B cell (primary cell): ENCODE measurements around the gene BANF2. TPM values are rescaled to one million over a fixed set of nuclear protein-coding genes. Genes with fewer than 3 reads are reported as not detected.

Source experiments
- ATAC-seq: fragments of 200-7000 bp; cut with Tn5 transposase; one replicate; pipeline ENCODE4 v1.10.0; 2021; ENCODE audit warnings: low read depth, mild to moderate bottlenecking, moderate number of reproducible peaks, moderate library complexity
- CTCF ChIA-PET: fragments of 350-600 bp; sonication (Branson Sonifier 250); formaldehyde crosslinking; loops from one replicate; lab custom pipeline; 2021; ENCODE audit warnings: antibody characterized with exemption, inconsistent platforms; lab: Charles Lee
- POLR2A ChIA-PET: fragments of 350-600 bp; sonication (Branson Sonifier 250); formaldehyde crosslinking; loops from one replicate; lab custom pipeline; 2021; ENCODE audit warnings: antibody characterized with exemption; lab: Charles Lee
- DNase-seq: peaks from one replicate; pipeline ENCODE4 v3.0.0; 2013
- H2AFZ ChIP-seq: 2 replicates; pipeline ENCODE4 v1.6.1; 2012; ENCODE audit warnings: mild to moderate bottlenecking, low read depth, low read length; ENCODE audit not compliant: insufficient read depth, poor library complexity, severe bottlenecking
- H3K27ac ChIP-seq, 2 donors: 1 replicate in 1 of 2; 2 replicates in 1 of 2; pipeline ENCODE4 v1.5.1; 2012 to 2013; ENCODE audit warnings: low read length in 2 of 2, mild to moderate bottlenecking in 2 of 2, moderate library complexity in 1 of 2
- H3K27me3 ChIP-seq, 4 experiments: fragments of 200-600 bp in 1 of 4; sonication (generic) in 1 of 4; replicated peaks in 1 of 4; 1 replicate in 2 of 4; 2 replicates in 2 of 4; pipeline versions ENCODE4 v1.6.1 to v1.7.0; 2013 to 2016; ENCODE audit warnings: low read length in 3 of 4, mild to moderate bottlenecking in 2 of 4, mixed read lengths in 1 of 4, moderate library complexity in 1 of 4; ENCODE audit not compliant: insufficient read depth in 4 of 4, control insufficient read depth in 3 of 4; ENCODE audit errors: control extremely low read depth in 1 of 4
- H3K36me3 ChIP-seq, 2 experiments: replicated peaks in 1 of 2; 1 replicate in 1 of 2; 2 replicates in 1 of 2; pipeline versions ENCODE4 v1.6.1 to v1.7.1; 2013; ENCODE audit warnings: low read length in 1 of 2; ENCODE audit not compliant: insufficient read depth in 2 of 2, control insufficient read depth in 1 of 2; ENCODE audit errors: control extremely low read depth in 1 of 2, extremely low read depth in 1 of 2
- H3K4me1 ChIP-seq, 2 donors: fragments of 200-600 bp in 1 of 2; sonication (generic) in 1 of 2; 1 replicate in 1 of 2; 2 replicates in 1 of 2; pipeline versions ENCODE4 v1.5.1 to v1.6.1; 2013 to 2017; ENCODE audit warnings: low read length in 2 of 2; ENCODE audit not compliant: control insufficient read depth in 2 of 2, insufficient read depth in 2 of 2
- H3K4me2 ChIP-seq: replicated peaks from 2 replicates; pipeline ENCODE3; 2012; ENCODE audit warnings: mild to moderate bottlenecking, low read depth, low read length; ENCODE audit not compliant: poor library complexity, severe bottlenecking
- H3K4me3 ChIP-seq, 5 experiments: fragments of 200-600 bp in 1 of 5; sonication (generic) in 1 of 5; 1 replicate in 3 of 5; 2 replicates in 2 of 5; pipeline versions ENCODE4 v1.5.1 to v1.7.0; 2011 to 2016; ENCODE audit warnings: low read length in 4 of 5, mild to moderate bottlenecking in 4 of 5, low read depth in 2 of 5, control low read depth in 1 of 5, moderate library complexity in 1 of 5; ENCODE audit not compliant: insufficient read depth in 1 of 5; ENCODE audit errors: control extremely low read depth in 1 of 5, extremely low read depth in 1 of 5
- H3K79me2 ChIP-seq: fragments of 200-600 bp; sonication (generic); one replicate; pipeline ENCODE4 v1.6.0; 2016; ENCODE audit warnings: low read length; ENCODE audit not compliant: control insufficient read depth, insufficient read depth
- H3K9ac ChIP-seq: fragments of 200-600 bp; sonication (generic); 2 replicates; pipeline ENCODE4 v1.6.1; 2017; ENCODE audit warnings: mild to moderate bottlenecking, low read length, moderate library complexity
- H3K9me3 ChIP-seq, 3 donors: one replicate each; pipeline versions ENCODE4 v1.6.1 to v1.7.1; 2013; ENCODE audit warnings: low read length in 2 of 3; ENCODE audit not compliant: control insufficient read depth in 2 of 3, insufficient read depth in 1 of 3; ENCODE audit errors: control extremely low read depth in 1 of 3
- H4K20me1 ChIP-seq: 2 replicates; pipeline ENCODE4 v1.6.0; 2012; ENCODE audit warnings: mild to moderate bottlenecking, low read length; ENCODE audit not compliant: insufficient read depth, control insufficient read depth, poor library complexity, severe bottlenecking
- H3K27ac Mint-ChIP-seq: one replicate; pipeline ENCODE4 v1.8.0; 2021; ENCODE audit warnings: mixed read lengths
- H3K27me3 Mint-ChIP-seq: one replicate; pipeline ENCODE4 v1.8.0; 2021; ENCODE audit warnings: mixed read lengths
- H3K4me1 Mint-ChIP-seq: one replicate; pipeline ENCODE4 v1.8.0; 2021; ENCODE audit warnings: mixed read lengths
- H3K4me3 Mint-ChIP-seq: one replicate; pipeline ENCODE4 v1.8.0; 2021; ENCODE audit warnings: mixed read lengths
- H3K9me3 Mint-ChIP-seq: one replicate; pipeline ENCODE4 v1.8.0; 2022; ENCODE audit warnings: mixed read lengths; ENCODE audit not compliant: insufficient read depth
- CTCF ChIP-seq: fragments of 200-600 bp; IDR thresholded peaks from one replicate; pipeline ENCODE4 v1.8.0; 2022; ENCODE audit warnings: antibody characterized with exemption, mild to moderate bottlenecking
- EZH2 ChIP-seq: IDR thresholded peaks from 2 replicates; pipeline ENCODE4 v1.6.1; 2012; ENCODE audit warnings: borderline replicate concordance, low read depth, mild to moderate bottlenecking, moderate library complexity, low read length; ENCODE audit not compliant: insufficient read depth, poor library complexity, severe bottlenecking
- WGBS: methylation state at CpG from one replicate; pipeline ENCODE4 v1.1.5; 2013; ENCODE audit warnings: missing lambda C conversion rate; ENCODE audit not compliant: insufficient coverage; 5-methylcytosine and 5-hydroxymethylcytosine counted together
- intact Hi-C: fragments of 100-400 bp; cut with micrococcal nuclease; formaldehyde crosslinking; loops from one replicate; pipeline ENCODE4 v1.10.0; 2022
- polyA plus RNA-seq: library from polyadenylated mRNA; depleted of rRNA; stranded (reverse); fragments of >200 nt; gene quantifications from 2 replicates; pipeline ENCODE4 v1.2.3, GENCODE V29; 2012
- total RNA-seq, 2 donors: library from RNA; stranded (reverse); fragments of 120-200 nt in 1 of 2; gene quantifications; 1 replicate in 1 of 2; 2 replicates in 1 of 2; pipeline versions ENCODE4 v1.2.3 to v1.2.4, GENCODE V29; 2013 to 2022

The BANF2 gene
- total and polyA plus RNA-seq, 2 donors (not counting 1 experiment from before 2014, with no cell fraction given), result not detected

GRCh38 chr20:17693444-17694001, 6.2 kb upstream of the BANF2 start:
- Histone ChIP-seq H3K4me1 (no peaks in the 10 kb centered on the region), H3K27ac (no peak overlapping the region), H4K20me1 (no peaks in the 10 kb centered on the region), H3K4me3 (no peak overlapping the region), H3K9ac (no peak overlapping the region), H3K79me2 (no peaks in the 10 kb centered on the region), H2AFZ (no peak overlapping the region), H3K9me3 (peaks cover 0 to 6% (median 0%) of the 10 kb centered on the region in 3 donors), H3K4me2 (no peak overlapping the region), H3K36me3 (no peaks in the 10 kb centered on the region), H3K27me3 (peaks cover 0 to 10% (median 6%) of the 10 kb centered on the region in 4 experiments)
- ChIA-PET POLR2A (no interaction called here), CTCF (no interaction called here)
- Mint-ChIP-seq H3K9me3 (peaks cover 9% of the 10 kb centered on the region), H3K4me3 (no peak overlapping the region), H3K27me3 (peaks cover 43% of the 10 kb centered on the region), H3K27ac (no peak overlapping the region), H3K4me1 (no peaks in the 10 kb centered on the region)
- ATAC-seq, result no peak
- WGBS, result 92% methylated on average over 17 of the region's 18 CpGs
- TF ChIP-seq CTCF (no peak), EZH2 (no peak)
- no peak for DNase-seq
- intact Hi-C loops, result no loop called here

- no CpG with 5 or more reads among the region's 3 CpGs for WGBS
- H3K27ac ChIP-seq, result no peak overlapping the region
- Mint-ChIP-seq H3K27me3 (peaks cover 37% of the 10 kb centered on the region), H3K4me1 (no peaks in the 10 kb centered on the region), H3K27ac (no peak overlapping the region), H3K4me3 (no peak overlapping the region), H3K9me3 (peaks cover 9% of the 10 kb centered on the region)
- ATAC-seq, result no peak
- H3K27me3 ChIP-seq, result peaks cover 0 to 10% (median 6%) of the 10 kb centered on the region in 4 experiments
- DNase-seq, result no peak
- peaks cover 0 to 6% (median 0%) of the 10 kb centered on the region in 3 donors for H3K9me3 ChIP-seq
- H3K36me3 ChIP-seq, result no peaks in the 10 kb centered on the region
- intact Hi-C loops, result no loop called here
- H3K4me2 ChIP-seq, result no peak overlapping the region
- no peak overlapping the region for H3K4me3 ChIP-seq
- H4K20me1 ChIP-seq, result no peaks in the 10 kb centered on the region
- ChIA-PET POLR2A (no interaction called here), CTCF (no interaction called here)
- no peak overlapping the region for H2AFZ ChIP-seq
- H3K9ac ChIP-seq, result no peak overlapping the region
- no peak for TF ChIP-seq EZH2
- TF ChIP-seq CTCF, result no peak
- H3K4me1 ChIP-seq, result no peaks in the 10 kb centered on the region
- H3K79me2 ChIP-seq, result no peaks in the 10 kb centered on the region
These were observed 5.0 kb upstream of the BANF2 start for GRCh38 chr20:17694767-17695166.
